HepG2 (cell line): Measurements from ENCODE around the gene IKZF3. TPM values are rescaled to one million over a fixed set of nuclear protein-coding genes. Genes with fewer than 3 reads are reported as not detected.

Experiments used
- ATAC-seq: fragments of 200-7000 bp; cut with Tn5 transposase; 3 replicates; pipeline ENCODE4 v1.9.1; 2020; ENCODE audit warnings: mild to moderate bottlenecking, moderate library complexity
- BruUV-seq: library from RNA; stranded (reverse); fragments of 400-500 nt; replicated peaks from 2 replicates; lab custom pipeline; 2021; lab: Mats Ljungman, UMichigan
- CTCF ChIA-PET: fragments of 300-600 bp; formaldehyde crosslinking; extraction: SDS; loops from one replicate; lab custom pipeline; 2021; ENCODE audit warnings: low total read pairs, inconsistent platforms, low intra/inter-chr PET ratio; lab: Yijun Ruan, JAX
- POLR2A ChIA-PET: fragments of 350-600 bp; sonication (Branson Sonifier 250); formaldehyde crosslinking; loops from one replicate; lab custom pipeline; 2020; ENCODE audit warnings: antibody characterized with exemption, inconsistent platforms; lab: Yijun Ruan, JAX
- DNase-seq: peaks from one replicate; pipeline ENCODE4 v3.0.0-alpha.2; 2015; ENCODE audit warnings: low spot score
- FAIRE-seq: peaks from 3 replicates; lab custom pipeline; 2011; peaks lifted over from hg19 to GRCh38; lab: Jason Lieb, UNC
- H2AFZ ChIP-seq: one replicate; pipeline ENCODE4 v1.6.1; 2011; ENCODE audit warnings: low read length, inconsistent platforms
- H3K27ac ChIP-seq: fragments of 300-600 bp; 3 replicates; pipeline ENCODE4 v1.8.0; 2011; ENCODE audit warnings: mixed run types, mild to moderate bottlenecking, mixed read lengths, low read length, inconsistent platforms; ENCODE audit not compliant: insufficient read depth; ENCODE audit errors: extremely low read length
- H3K27me3 ChIP-seq, 2 experiments: fragments of 200-600 bp in 1 of 2; 2 replicates in 1 of 2; 3 replicates in 1 of 2; pipeline versions ENCODE4 v1.6.0 to v1.8.0; 2011; ENCODE audit warnings: low read length in 2 of 2, mild to moderate bottlenecking in 2 of 2, moderate library complexity in 2 of 2, inconsistent platforms in 1 of 2; ENCODE audit not compliant: insufficient read depth in 2 of 2, control insufficient read depth in 1 of 2
- H3K36me3 ChIP-seq, 2 experiments: fragments of 200-600 bp in 1 of 2; replicated peaks in 1 of 2; 2 replicates in 1 of 2; 3 replicates in 1 of 2; pipeline versions ENCODE4 v1.5.1 to v1.8.0; 2011; ENCODE audit warnings: low read length in 2 of 2, inconsistent platforms in 1 of 2; ENCODE audit not compliant: insufficient read depth in 2 of 2, control insufficient read depth in 1 of 2
- H3K4me1 ChIP-seq: 2 replicates; pipeline ENCODE4 v1.5.1; 2012; ENCODE audit warnings: low read length, inconsistent platforms; ENCODE audit not compliant: insufficient read depth
- H3K4me2 ChIP-seq: 2 replicates; pipeline ENCODE4 v1.6.0; 2011; ENCODE audit warnings: low read depth, low read length, inconsistent platforms
- H3K4me3 ChIP-seq, 3 experiments: fragments of 200-600 bp in 1 of 3; sonication (generic), shearing (Covaris generic) in 1 of 3; replicated peaks in 1 of 3; 2 replicates each; pipeline ENCODE4 v1.5.1; 2011 to 2016; ENCODE audit warnings: low read length in 3 of 3, inconsistent platforms in 2 of 3, low read depth in 2 of 3, mild to moderate bottlenecking in 2 of 3, control low read depth in 1 of 3, mixed read lengths in 1 of 3; ENCODE audit not compliant: insufficient read depth in 1 of 3
- H3K79me2 ChIP-seq: one replicate; pipeline ENCODE4 v1.6.1; 2011; ENCODE audit warnings: low read length, inconsistent platforms; ENCODE audit not compliant: insufficient read depth
- H3K9ac ChIP-seq: 2 replicates; pipeline ENCODE4 v1.6.0; 2011; ENCODE audit warnings: mild to moderate bottlenecking, low read depth, low read length, inconsistent platforms; ENCODE audit not compliant: insufficient read depth
- H3K9me3 ChIP-seq: 2 replicates; pipeline ENCODE4 v1.5.1; 2012; ENCODE audit warnings: mild to moderate bottlenecking, low read length
- H4K20me1 ChIP-seq: 2 replicates; pipeline ENCODE4 v1.6.0; 2011; ENCODE audit warnings: inconsistent platforms, mild to moderate bottlenecking, low read length, moderate library complexity; ENCODE audit not compliant: insufficient read depth
- BRCA1 ChIP-seq: sonication (generic); formaldehyde crosslinking; IDR thresholded peaks from 2 replicates; pipeline ENCODE4 v1.4.0; 2020; ENCODE audit warnings: missing genetic modification reagents
- CHD4 ChIP-seq: fragments of 200-600 bp; sonication (generic); IDR thresholded peaks from 2 replicates; pipeline ENCODE4 v1.7.0; 2017; ENCODE audit warnings: mild to moderate bottlenecking, low read length, borderline replicate concordance
- FOXK1 ChIP-seq: sonication (generic); formaldehyde crosslinking; IDR thresholded peaks from 2 replicates; pipeline ENCODE4 v1.4.0; 2020; ENCODE audit warnings: low read depth, missing genetic modification reagents, borderline replicate concordance
- MAZ ChIP-seq, 2 experiments: sonication (generic) in 1 of 2; formaldehyde crosslinking in 1 of 2; IDR thresholded peaks; 2 replicates each; pipeline versions ENCODE4 v1.5.0 to v1.6.1; 2012 to 2020; ENCODE audit warnings: low read depth in 2 of 2, mild to moderate bottlenecking in 2 of 2, borderline replicate concordance in 1 of 2, improper control_type of control experiment in 1 of 2, low read length in 1 of 2, missing genetic modification reagents in 1 of 2, moderate library complexity in 1 of 2
- MEIS1 ChIP-seq: sonication (generic); formaldehyde crosslinking; IDR thresholded peaks from 2 replicates; pipeline ENCODE4 v1.9.0; 2021; ENCODE audit warnings: mild to moderate bottlenecking, missing genetic modification reagents, moderate library complexity, borderline replicate concordance
- NCOA5 ChIP-seq: sonication (generic); formaldehyde crosslinking; IDR thresholded peaks from 2 replicates; pipeline ENCODE4 v1.4.0; 2020; ENCODE audit warnings: missing genetic modification reagents
- SALL1 ChIP-seq: sonication (generic); formaldehyde crosslinking; IDR thresholded peaks from 2 replicates; pipeline ENCODE4 v1.8.0; 2022; ENCODE audit warnings: mild to moderate bottlenecking, missing genetic modification reagents
- ZNF121 ChIP-seq: sonication (generic); formaldehyde crosslinking; IDR thresholded peaks from 2 replicates; pipeline ENCODE4 v1.5.0; 2020; ENCODE audit warnings: mild to moderate bottlenecking, missing genetic modification reagents
- ZNF20 ChIP-seq: sonication (generic); formaldehyde crosslinking; IDR thresholded peaks from 2 replicates; pipeline ENCODE4 v1.4.0; 2020; ENCODE audit warnings: mild to moderate bottlenecking, moderate library complexity, missing genetic modification reagents
- ZNF552 ChIP-seq: sonication (generic); formaldehyde crosslinking; IDR thresholded peaks from 2 replicates; pipeline ENCODE4 v1.9.0; 2022; ENCODE audit warnings: missing genetic modification reagents, mild to moderate bottlenecking, borderline replicate concordance
- WGBS: methylation state at CpG from one replicate; pipeline ENCODE4 v1.1.6; 2017; ENCODE audit warnings: low lambda C conversion rate; 5-methylcytosine and 5-hydroxymethylcytosine counted together
- in situ Hi-C: cut with HindIII; loops from 2 replicates; pipeline ENCODE4 v1.10.0; 2017; ENCODE audit warnings: low pct_unique_long_range_greater_than_20kb; ENCODE audit not compliant: extremely low pct_ligation_motif_present
- intact Hi-C: fragments of 100-400 bp; cut with micrococcal nuclease; formaldehyde crosslinking; loops from one replicate; pipeline ENCODE4 v1.10.0; 2022; ENCODE audit not compliant: unreplicated experiment
- polyA plus RNA-seq, 8 experiments: library from polyadenylated mRNA; depleted of rRNA in 3 of 8; stranded (reverse) in 7 of 8; unstranded in 1 of 8; fragments of >200 nt; fragmentation: Illumina TruSeq in 4 of 8; extraction: Trizol in 4 of 8; gene quantifications; 2 replicates each; pipeline versions ENCODE4 v1.2.1 to v1.2.3, GENCODE V29; 2011 to 2016; ENCODE audit warnings: low read depth in 4 of 8, missing spikeins in 1 of 8, mixed read lengths in 1 of 8; ENCODE audit not compliant: insufficient read depth in 1 of 8
- total RNA-seq, 5 experiments: library from RNA; depleted of rRNA; stranded (reverse); fragments of >200 nt; fragmentation: Illumina TruSeq; extraction: Trizol; gene quantifications; 2 replicates each; pipeline ENCODE4 v1.2.3, GENCODE V29; 2016; ENCODE audit warnings: low read depth in 1 of 5
- TF ChIP-seq, protein P1 (sequence below): IDR thresholded peaks from 2 replicates; pipeline ENCODE4 v1.4.0; 2020; ENCODE audit warnings: mild to moderate bottlenecking, missing genetic modification reagents
- TF ChIP-seq, protein P2 (sequence below): sonication (generic); formaldehyde crosslinking; IDR thresholded peaks from 2 replicates; pipeline ENCODE4 v1.5.0; 2020; ENCODE audit warnings: missing genetic modification reagents
- TF ChIP-seq, protein P3 (sequence below): sonication (generic); formaldehyde crosslinking; IDR thresholded peaks from 2 replicates; pipeline ENCODE4 v1.4.0; 2020; ENCODE audit warnings: mild to moderate bottlenecking, low read depth, missing genetic modification reagents

IKZF3 gene
- total and polyA plus RNA-seq, 2 of the 13 experiments (the other 11 are each of a cell fraction or from before 2014, with no cell fraction given), result not detected

DNA sequence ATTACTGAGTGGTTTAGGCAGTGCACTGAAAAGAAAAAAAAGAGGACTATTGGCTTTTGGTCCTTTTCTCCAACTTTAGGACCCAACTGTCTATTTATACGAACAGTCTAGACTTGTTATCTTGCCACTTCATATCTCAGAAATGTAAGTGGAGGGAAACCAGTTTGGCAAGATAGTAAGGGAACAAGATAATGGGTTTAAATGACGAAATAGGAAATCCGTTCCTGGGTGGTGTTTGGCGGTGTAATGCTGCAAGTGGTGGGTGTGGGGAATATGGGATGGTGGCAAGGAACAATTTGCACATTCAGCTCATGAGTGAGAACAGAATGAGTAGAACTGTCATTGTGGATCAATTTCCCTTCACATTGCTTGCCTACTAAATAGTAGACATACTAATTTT, 81.6 kb downstream of the IKZF3 start:
- Histone ChIP-seq H3K4me2 (no peak overlapping the region), H3K27ac (no peak overlapping the region), H3K9ac (no peak overlapping the region), H3K79me2 (no peaks in the 10 kb centered on the region), H3K27me3 (peaks cover 0 to 18% of the 10 kb centered on the region in 2 experiments; a peak in 3 of 5 replicates), H3K9me3 (no peaks in the 10 kb centered on the region), H2AFZ (no peak overlapping the region), H3K4me1 (no peaks in the 10 kb centered on the region), H3K4me3 (no peak overlapping the region), H4K20me1 (no peaks in the 10 kb centered on the region), H3K36me3 (no peaks in the 10 kb centered on the region)
- WGBS, result 2% methylated on average over 4 of the region's 4 CpGs
- TF ChIP-seq, protein P1, sequence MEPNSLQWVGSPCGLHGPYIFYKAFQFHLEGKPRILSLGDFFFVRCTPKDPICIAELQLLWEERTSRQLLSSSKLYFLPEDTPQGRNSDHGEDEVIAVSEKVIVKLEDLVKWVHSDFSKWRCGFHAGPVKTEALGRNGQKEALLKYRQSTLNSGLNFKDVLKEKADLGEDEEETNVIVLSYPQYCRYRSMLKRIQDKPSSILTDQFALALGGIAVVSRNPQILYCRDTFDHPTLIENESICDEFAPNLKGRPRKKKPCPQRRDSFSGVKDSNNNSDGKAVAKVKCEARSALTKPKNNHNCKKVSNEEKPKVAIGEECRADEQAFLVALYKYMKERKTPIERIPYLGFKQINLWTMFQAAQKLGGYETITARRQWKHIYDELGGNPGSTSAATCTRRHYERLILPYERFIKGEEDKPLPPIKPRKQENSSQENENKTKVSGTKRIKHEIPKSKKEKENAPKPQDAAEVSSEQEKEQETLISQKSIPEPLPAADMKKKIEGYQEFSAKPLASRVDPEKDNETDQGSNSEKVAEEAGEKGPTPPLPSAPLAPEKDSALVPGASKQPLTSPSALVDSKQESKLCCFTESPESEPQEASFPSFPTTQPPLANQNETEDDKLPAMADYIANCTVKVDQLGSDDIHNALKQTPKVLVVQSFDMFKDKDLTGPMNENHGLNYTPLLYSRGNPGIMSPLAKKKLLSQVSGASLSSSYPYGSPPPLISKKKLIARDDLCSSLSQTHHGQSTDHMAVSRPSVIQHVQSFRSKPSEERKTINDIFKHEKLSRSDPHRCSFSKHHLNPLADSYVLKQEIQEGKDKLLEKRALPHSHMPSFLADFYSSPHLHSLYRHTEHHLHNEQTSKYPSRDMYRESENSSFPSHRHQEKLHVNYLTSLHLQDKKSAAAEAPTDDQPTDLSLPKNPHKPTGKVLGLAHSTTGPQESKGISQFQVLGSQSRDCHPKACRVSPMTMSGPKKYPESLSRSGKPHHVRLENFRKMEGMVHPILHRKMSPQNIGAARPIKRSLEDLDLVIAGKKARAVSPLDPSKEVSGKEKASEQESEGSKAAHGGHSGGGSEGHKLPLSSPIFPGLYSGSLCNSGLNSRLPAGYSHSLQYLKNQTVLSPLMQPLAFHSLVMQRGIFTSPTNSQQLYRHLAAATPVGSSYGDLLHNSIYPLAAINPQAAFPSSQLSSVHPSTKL (CRISPR knock-in tag), result no peak
- no peak for TF ChIP-seq ZNF552 (CRISPR knock-in tag)
- TF ChIP-seq, protein P2, sequence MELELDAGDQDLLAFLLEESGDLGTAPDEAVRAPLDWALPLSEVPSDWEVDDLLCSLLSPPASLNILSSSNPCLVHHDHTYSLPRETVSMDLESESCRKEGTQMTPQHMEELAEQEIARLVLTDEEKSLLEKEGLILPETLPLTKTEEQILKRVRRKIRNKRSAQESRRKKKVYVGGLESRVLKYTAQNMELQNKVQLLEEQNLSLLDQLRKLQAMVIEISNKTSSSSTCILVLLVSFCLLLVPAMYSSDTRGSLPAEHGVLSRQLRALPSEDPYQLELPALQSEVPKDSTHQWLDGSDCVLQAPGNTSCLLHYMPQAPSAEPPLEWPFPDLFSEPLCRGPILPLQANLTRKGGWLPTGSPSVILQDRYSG (CRISPR knock-in tag), result no peak
- TF ChIP-seq MEIS1 (CRISPR knock-in tag), result no peak
- no peak for TF ChIP-seq CHD4
- no peak for TF ChIP-seq SALL1 (CRISPR knock-in tag)
- no peak for TF ChIP-seq BRCA1 (CRISPR knock-in tag)
- TF ChIP-seq, protein P3, sequence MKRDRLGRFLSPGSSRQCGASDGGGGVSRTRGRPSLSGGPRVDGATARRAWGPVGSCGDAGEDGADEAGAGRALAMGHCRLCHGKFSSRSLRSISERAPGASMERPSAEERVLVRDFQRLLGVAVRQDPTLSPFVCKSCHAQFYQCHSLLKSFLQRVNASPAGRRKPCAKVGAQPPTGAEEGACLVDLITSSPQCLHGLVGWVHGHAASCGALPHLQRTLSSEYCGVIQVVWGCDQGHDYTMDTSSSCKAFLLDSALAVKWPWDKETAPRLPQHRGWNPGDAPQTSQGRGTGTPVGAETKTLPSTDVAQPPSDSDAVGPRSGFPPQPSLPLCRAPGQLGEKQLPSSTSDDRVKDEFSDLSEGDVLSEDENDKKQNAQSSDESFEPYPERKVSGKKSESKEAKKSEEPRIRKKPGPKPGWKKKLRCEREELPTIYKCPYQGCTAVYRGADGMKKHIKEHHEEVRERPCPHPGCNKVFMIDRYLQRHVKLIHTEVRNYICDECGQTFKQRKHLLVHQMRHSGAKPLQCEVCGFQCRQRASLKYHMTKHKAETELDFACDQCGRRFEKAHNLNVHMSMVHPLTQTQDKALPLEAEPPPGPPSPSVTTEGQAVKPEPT, result no peak
- no peak for TF ChIP-seq NCOA5
- no peak for TF ChIP-seq MAZ (IDR thresholded peaks at IDR 0.05; ENCODE audit: borderline replicate concordance, low read depth, low read length)
- TF ChIP-seq MAZ (CRISPR knock-in tag; IDR thresholded peaks at IDR 0.05; ENCODE audit: low read depth), result no peak
- TF ChIP-seq FOXK1 (CRISPR knock-in tag), result no peak
- no peak for TF ChIP-seq ZNF20 (CRISPR knock-in tag)
- TF ChIP-seq ZNF121 (CRISPR knock-in tag), result no peak
- no peak for ATAC-seq
- no peak for FAIRE-seq
- intact Hi-C loops (no loop called here), in situ Hi-C loops (no loop called here)
- ChIA-PET CTCF (no interaction called here), POLR2A (no interaction called here)
- BruUV-seq, result no TSS peak
- no peak for DNase-seq
